GM12801 (cell line): Measurements from ENCODE around the gene NT5C2.

Source experiments
- TF ChIP-seq, protein P1 (sequence below): IDR thresholded peaks from one replicate; pipeline ENCODE4 v1.5.1; 2011; ENCODE audit warnings: control low read depth; ENCODE audit not compliant: insufficient read length; ENCODE audit errors: extremely low read depth

The NT5C2 gene

DNA sequence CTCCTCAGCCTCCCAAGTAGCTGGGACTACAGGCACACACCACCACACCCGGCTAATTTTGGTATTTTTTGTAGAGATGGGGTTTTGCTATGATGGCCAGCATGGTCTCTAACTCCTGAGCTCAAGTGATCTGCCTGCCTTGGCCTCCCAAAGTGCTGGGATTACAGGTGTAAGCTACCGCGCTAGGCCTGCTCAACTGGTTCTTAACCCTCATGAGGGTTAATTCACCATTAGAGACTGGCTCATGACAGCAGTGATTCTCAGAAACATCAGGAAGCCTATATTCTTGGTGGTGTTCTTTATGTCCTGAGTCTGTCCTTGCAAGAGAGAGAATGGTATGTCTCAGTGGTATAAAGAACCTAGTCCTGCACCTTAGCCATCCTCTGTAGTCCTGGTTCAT lies 10.4 kb upstream of the NT5C2 start:
- TF ChIP-seq, protein P1, sequence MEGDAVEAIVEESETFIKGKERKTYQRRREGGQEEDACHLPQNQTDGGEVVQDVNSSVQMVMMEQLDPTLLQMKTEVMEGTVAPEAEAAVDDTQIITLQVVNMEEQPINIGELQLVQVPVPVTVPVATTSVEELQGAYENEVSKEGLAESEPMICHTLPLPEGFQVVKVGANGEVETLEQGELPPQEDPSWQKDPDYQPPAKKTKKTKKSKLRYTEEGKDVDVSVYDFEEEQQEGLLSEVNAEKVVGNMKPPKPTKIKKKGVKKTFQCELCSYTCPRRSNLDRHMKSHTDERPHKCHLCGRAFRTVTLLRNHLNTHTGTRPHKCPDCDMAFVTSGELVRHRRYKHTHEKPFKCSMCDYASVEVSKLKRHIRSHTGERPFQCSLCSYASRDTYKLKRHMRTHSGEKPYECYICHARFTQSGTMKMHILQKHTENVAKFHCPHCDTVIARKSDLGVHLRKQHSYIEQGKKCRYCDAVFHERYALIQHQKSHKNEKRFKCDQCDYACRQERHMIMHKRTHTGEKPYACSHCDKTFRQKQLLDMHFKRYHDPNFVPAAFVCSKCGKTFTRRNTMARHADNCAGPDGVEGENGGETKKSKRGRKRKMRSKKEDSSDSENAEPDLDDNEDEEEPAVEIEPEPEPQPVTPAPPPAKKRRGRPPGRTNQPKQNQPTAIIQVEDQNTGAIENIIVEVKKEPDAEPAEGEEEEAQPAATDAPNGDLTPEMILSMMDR = no peak

DNA sequence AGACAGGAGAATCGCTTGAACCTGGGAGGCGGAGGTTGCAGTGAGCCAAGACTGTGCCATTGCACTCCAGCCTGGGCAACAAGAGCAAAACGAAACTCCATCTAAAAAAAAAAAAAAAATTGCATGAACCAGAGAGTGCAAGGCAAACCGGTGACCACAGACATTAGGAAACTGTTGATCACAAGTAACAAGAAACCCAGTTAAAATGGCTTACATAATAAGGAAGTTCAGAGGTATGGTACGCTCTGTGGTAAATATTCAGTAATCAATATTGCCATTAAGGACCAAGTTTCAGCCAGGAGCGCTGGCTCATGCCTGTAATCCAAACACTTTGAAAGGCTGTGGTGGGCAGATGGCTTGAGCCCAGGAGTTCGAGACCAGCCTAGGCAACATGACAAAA lies 9.2 kb upstream of the NT5C2 start:
- TF ChIP-seq, protein P1 = no peak

DNA sequence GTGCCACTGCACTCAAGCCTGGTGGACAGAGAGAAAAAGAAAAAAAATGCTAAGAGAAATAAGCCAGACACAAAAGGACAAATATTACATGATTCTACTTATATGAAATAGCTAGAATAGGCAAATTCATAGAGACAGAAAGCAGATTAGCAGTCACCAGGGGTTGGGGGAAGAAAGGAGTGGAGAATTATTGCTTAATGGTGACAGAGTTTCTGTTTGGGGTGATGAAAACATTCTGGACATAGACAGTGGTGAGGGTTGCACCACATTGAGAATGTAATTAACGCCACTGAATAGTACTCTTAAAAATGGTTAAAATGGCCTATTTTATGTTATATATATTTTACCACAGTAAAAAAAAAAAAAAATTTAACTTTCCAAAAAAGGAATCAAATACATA lies 6.4 kb upstream of the NT5C2 start:
- TF ChIP-seq, protein P1 = no peak

DNA sequence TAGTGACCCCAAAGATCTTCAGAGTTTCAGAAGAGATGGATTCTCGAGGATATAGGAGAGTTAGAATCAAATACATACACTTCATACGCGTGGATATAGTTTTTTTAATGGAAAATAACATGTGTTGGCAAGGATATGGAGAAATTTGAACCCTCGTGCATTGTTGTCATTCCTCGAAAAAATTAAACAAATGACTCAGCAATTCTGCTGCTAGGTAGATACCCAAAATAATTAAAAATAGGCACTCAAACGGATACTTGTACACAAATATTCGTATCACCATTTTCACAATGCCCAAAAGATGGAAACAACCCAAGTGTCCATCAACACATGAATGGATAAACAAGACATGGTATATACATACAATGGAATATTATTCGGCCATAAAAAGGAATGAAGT lies 5.6 kb upstream of the NT5C2 start:
- TF ChIP-seq, protein P1 = no peak

DNA sequence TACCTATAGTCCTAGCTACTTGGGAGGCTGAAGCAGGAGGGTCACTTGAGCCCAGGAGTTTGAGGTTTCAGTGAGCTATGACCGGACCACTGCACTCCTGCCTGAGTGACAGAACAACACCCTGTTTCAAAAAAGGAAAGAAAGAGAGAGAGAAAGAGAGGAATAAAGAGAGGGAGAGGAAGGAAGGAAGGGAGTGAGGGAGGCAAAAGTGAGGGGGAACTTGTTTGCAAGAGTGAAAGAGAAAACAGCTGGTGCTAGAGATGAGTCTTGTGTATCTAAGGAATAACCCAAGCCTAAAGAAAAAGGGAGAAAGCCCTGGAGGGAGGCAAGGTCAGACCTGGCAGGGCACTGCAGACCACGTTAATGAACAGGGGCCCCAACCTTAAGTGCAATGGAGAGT lies 4.8 kb upstream of the NT5C2 start:
- TF ChIP-seq, protein P1 = no peak

DNA sequence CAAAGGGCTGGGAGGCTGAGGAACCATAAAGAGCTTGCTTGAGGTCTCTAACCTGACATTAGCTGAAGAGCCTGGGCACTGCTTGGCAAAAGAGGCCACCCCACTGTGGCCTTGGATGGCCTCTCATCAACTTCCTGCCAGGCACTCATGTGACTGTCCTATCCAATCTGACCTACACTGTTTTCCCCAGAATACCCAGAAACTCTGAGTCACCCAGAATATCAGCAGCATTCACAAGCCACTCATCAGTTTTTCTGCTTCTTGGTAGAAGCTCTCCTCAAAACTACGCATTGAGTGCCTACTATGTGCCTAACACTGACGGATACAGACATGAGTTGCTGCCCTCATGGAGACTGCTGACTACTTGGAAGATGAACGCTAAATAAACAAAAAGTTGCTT lies 4.1 kb upstream of the NT5C2 start:
- TF ChIP-seq, protein P1 = no peak

DNA sequence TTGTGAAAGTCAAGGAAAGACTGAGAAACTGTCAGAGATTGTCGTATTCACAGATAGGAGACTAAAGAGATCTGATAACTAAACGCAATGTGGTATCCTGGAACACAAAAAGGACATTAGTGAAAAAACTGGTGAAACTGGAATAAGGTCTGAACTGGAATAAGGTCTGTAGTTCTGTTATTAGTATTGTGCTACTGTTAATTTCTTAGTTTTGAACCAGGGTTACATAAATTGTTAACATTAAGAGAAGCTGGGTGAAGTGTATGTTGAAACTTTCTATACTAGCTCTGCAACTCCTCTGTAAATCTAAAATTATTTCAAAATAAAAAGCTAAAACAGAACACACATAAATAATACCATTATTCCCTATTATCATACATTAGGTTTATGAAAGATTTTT lies 3.4 kb upstream of the NT5C2 start:
- TF ChIP-seq, protein P1 = no peak

DNA sequence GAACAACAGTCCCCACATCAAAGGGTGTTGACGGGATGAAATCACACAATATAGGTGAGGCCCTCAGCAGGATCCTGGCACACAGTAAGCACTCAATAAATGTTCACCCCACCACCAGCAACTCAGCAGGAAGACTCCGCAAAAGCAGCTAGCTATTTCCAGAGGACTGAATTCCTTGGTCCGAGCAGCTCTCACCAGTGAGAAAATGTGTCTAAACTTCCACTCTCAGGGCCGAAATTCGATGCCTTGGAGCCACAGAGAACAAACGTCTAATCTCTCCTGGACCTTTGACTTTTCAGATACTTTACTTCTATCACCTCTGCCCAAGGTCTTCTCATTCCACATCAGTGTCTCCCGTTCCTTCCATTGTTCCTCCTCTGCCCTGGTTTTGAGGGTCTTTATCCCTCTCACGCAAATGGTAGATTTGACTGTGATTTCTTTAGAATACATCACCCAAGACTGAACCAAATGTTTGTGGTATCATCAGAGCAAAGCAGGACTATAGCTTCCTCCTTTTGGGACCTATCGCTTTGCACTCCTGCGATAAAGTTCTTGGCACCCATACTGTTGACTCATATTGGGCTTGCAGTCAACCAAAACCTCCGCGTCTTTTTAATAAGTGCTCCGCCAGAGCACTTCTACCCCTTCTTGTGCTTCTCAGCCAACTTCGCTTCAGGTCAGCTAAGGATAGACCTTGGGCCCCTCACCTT lies 903 bp upstream of the NT5C2 start:
- TF ChIP-seq, protein P1 = no peak
